ENCODE measurements around the gene NCKAP5. TPM values are rescaled to one million over a fixed set of nuclear protein-coding genes. Genes with fewer than 3 reads are reported as not detected.

The NCKAP5 gene
- total RNA-seq, 1 experiment from 2014 or later, result not detected

DNA sequence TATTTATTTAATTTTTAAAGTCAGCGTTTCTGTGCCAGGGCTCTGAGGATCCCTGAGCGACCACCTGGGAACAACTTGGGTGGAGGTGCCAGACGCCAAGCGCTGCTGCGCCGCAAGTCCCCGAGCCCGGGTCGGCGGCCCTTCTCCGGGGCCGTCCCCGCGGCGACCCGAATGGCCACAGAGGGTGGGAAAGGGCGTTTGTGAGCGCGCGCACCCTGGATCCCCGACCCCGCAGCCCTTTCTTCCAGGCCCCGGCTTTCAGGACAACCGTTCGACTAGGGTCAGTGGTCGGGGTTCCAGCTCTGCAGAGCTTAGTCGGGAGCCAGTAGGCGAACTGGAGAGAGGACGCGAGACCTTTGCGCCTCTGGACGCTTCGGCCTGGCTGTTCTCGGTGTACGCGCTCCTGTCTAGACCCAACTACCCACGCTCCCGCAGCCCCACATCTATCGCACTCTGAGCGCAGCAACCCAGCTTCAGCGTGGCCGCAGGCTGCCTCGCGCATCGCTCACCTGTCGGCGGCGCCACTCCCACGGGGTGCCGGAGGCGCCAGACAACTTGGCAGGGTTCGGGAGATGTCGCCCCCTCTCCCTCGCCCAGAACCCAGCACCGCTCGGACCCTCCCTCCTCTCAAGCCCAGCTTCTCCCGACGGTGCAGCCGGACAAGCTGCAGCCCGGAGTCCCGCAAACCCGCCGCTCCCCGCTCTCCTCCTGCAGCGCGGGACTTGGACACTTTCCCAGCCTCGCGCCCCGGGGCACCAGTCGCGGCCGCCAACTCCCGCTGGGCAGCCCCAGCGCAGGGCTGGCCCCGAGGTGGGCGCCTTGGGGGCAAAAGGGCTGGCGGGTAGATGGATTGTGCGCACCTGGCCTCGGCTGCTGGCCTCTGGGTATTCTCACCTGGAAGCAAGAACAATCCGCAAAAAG, 899.0 kb downstream of the NCKAP5 start:
- DNase-seq (ENCODE audit: low spot score), result no peak

DNA sequence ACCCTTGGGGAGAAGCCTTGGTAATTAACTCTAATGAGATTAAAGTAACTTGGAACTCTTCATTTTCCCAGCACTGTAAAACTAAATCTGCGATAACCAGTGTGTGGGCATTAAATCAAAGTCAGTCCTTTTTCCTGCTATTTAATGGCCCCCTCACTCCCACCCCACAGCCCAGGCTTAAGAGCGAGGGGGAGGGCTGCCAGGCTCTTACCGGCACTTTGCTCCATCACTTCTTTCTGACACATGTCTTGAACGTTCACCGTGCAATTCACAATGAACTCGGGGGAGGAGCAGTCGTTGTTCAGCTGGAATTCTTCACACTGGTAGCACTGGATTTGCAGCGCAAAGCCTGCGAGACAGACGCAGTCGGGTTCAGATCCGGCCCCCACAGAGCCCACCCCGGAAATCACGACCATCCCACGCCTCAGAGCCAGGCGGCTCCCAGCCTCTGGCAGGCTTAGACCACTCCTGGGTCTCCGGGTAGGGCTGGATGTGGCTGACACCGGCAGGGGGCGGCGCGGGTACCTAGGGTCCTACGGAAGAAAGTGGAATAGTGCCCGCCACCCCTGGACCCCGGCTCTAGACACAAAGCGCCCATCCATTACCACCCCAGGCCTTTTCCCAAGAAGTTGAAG, 900.0 kb downstream of the NCKAP5 start:
- no peak for DNase-seq (ENCODE audit: low spot score)

DNA sequence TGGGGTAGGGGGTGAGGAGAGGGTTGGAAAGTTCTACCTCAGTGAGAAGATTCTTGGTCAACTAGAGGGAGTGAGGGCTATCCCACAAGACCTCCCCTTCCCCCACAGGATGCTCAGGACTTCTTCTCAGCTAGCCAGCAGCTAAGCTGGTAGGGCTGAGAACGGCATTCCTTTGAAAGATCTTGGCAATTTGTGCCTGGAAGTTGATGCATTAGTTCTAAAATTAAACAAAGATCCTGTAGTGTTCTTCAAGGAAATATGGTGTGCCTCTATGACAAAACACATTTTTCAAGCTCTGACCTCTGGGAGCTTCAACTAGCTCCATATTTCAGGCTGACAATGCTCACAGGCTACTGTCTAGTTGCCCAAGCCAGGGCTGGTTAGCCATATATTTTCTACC, 900.6 kb downstream of the NCKAP5 start:
- no peak for DNase-seq (ENCODE audit: low spot score)

DNA sequence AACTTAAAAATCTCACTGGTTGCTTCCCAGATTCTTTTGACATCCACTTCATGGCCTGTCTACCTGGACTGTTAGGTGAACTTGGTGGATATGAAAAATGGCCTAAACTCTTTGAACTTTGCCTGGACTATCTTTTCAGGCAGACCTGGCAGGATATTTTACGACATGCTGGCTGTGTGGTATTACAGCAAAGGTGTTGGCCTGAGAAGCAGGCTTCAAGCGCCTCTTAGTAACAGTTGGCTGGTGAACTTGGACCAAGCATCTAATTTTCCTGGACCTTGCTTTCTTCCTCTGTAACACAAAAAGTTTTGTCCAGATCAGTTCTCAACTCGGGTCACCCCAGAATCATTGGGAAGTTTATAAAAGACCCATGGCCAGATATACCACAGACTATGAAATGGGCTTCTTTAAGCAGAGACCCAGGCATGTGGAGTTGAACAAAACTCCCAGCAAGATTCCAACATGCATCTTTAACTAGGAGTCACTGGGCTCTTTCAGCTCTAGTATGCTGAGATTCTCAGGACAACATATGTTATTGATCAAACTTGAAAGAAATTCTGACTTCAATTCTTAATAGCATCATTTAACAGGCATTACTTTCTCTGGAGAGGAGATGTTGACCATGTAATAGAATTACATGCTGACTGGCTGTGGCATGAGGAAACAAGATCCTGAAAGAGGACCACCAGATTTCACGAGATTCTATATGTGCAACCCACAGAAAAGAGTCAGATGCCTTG, 902.7 kb downstream of the NCKAP5 start:
- no peak for DNase-seq (ENCODE audit: low spot score)

DNA sequence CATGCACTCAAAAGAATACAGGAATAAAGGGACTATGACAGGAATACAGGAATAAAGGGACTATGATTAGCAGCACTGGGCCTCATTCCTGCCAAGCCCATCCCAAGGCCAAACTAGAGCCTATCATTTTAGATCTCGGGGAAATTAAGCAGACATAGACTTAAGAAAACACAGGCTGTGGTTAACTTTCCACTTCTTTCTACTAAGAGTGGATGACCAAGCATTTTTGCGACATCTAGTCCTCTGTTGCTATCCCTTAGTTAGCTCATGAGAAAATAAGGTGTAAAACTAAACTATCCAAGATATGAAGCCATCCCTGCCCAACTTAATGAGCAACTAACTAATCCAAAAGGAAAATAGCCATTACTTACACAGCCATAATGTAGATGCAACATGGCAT, 904.2 kb downstream of the NCKAP5 start:
- no peak for DNase-seq (ENCODE audit: low spot score)

DNA sequence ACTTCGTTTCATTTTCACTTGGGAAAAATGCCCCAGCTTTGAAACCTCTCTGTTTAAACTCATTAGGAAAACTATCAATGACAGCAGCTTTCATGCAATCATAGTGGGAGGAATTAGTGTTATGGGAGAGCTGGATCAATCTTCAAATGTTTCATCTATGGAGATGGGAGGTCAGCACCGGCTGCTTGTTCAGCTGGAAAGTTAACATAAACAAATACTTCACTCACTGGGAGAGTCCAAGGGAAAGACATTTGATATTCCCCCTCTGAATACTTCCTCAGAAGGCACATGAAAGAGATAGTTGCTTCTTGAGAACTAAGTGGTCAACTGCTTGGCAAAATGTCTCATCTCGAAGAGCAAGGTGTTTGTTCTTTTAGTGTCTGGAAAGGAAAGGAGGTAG, 905.5 kb downstream of the NCKAP5 start:
- DNase-seq (ENCODE audit: low spot score), result no peak

DNA sequence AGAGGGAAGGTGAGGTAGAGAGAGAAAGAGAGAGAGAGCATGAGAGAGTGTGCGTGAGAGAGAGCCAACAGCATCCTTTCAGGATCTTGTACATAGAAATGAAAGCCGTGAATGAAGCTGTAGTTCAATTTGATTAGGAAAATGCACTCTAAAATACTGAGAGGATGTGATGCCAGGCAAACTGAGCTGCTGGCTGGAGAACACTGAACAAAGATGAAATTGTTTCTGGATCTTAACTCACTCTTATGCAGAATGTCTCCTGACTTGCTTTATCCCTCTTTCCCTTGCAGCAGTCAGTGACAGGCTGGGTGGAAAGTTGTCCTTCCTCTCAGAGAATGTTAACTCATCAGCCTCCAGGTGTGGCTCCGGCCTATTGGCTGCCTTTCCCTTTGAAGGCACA, 908.9 kb downstream of the NCKAP5 start:
- DNase-seq (ENCODE audit: low spot score), result no peak

DNA sequence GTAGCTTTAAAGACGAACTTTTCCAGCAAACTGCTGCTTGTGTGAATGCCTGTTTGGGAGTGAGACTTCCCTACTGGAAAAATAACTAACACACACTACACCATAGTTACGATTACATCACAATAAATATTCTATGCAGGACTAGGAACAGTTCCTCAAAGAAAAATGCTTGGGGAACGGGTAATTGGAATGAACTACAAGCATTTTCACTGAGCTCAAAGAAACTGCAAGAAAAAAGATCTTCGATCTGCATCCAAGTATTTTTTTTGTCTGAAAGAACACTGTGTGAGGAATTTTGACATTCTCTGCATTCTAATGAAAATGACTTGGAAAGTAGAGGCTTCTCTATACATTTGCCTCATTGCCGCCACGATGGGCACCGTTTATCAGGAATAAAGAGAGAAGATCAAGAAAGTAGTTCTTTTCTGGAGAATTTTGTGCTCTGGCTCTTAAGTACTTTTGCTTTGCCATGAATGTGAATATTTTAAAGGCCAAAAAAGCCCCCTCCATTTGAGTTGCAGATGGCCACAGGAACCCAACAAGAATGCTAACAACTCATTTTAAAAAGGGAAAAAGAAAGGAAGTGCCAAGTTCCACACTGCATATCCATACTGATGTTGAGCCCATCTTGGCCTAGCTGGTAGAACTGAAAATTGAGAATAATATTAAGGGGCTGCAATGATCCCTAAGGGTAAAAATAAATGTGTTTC, 911.8 kb downstream of the NCKAP5 start:
- no peak for DNase-seq (ENCODE audit: low spot score)

DNA sequence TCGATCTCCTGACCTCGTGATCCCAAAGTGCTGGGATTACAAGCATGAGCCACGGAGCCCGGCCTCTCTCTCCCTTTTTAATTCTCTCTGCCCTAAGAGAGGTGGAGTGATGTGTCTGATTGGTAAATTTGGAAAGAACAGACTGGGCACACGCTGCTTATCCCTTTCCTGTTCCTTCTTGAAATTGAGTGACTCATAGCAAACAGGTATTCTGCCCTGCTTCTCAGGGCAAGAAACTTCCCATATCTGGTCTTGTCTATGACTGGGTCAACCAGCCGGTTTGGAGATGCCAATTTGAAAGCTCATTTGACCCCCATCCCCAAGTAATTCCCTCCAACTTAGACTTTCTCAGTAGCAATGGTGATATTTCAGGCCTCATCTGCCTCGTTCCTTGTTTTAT, 913.3 kb downstream of the NCKAP5 start:
- no peak for DNase-seq (ENCODE audit: low spot score)

DNA sequence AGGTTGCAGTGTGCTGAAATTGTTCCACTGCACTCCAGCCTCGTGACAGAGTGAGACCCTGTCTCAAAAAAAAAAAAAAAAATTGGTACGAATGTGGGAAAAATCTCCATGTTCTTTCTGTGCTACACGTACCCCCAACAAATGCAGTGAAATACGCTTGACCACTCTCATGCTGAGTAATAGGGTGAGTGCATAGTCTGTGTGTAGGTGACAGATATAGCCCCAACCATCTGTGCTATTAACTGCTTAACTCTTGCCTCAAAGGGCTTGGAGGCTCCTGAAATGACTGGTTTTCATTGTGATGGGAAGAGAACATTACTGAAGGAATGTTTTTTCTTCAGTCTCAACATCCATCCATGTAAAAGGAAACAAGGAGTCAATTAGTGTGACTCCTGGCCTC, 913.9 kb downstream of the NCKAP5 start:
- DNase-seq (ENCODE audit: low spot score), result no peak

DNA sequence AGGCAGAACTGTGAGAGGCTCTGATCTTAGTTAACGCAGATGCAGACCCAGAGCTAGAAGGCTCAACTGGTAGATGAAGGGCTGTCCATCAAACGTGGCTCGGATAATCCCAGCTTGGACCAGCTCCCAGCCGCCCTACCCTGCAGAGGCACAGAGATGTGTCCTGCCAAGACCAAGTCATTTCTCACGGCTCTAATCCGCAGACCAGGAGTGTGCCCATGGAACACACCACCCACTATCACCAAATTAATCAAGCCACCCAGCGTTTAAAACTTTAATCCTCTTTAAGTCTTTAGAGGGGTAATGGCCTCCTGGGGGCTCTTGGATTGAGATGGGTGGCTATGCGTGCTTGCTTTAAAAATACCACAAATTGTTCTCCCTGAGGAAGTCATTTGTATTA, 915.8 kb downstream of the NCKAP5 start:
- DNase-seq (ENCODE audit: low spot score), result no peak

DNA sequence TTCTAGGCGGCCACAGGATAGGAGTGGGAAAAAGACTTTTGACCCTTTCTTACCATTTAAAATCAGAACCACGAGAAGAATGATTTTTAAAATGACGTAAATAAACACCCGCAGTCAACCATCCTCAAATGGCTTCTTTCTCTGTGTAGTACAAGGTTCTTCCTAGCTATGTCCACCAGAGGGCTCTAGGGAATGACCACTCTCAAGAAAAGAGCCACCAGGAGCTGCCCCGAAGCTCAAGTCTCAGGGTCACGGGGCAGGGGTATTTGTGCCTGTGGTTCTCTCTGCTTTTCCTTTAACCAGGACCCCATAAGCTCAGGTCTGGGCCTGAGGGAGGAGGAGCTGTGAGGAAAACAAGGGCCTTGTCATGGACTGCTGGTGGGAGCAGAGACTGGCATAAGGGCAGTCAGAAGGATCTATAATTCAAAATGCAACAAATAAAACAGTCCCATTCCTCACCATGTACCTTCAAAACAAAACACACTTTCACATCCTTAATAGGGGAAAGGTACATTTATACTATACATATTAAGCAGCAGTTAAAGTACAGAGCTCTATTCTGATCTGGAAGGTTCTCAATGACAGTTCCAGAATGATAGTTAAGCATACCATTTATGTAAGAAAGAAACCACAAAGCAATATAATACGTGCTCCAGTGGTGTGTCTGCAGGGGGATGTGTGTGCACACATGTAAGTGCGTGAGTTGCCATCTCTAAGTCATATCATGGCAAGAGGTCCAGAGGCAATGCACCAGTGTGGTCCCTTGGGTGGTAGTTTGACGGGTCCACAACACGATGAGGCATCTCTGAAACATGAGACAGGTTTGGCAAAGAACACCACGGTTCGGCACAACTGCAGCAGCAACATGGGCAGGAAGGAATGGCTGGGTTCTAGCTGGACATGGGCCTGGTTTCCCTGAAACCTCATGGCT, 916.9 kb downstream of the NCKAP5 start:
- peak; percentile 58 for DNase-seq (ENCODE audit: low spot score)

DNA sequence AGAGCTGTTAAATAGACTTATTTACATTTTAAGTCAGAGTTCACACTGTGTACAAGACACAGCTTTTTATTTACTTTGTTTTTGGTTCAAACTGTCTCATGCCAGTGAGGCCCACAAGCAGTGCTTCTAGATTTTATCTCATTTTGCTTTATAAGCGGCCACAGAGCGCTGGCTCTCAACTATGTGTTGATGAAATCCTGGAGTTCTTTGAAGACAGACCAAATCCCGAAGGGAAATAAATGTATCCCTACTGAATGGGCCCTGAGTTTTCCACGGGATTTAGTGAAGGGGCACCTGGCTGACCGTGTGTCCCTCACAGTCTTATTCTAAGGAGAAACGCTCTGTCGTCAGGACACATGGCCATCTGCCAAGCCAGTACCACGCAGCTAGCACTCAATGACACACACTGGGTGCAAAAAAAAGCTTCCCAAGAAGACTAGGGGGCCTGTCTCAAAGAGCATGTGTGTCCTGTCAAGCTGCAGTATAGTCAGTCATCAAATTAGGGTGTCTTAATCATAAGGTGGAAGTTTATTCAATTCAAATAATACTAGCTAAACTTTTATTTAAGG, 921.6 kb downstream of the NCKAP5 start:
- no peak for DNase-seq (ENCODE audit: low spot score)

DNA sequence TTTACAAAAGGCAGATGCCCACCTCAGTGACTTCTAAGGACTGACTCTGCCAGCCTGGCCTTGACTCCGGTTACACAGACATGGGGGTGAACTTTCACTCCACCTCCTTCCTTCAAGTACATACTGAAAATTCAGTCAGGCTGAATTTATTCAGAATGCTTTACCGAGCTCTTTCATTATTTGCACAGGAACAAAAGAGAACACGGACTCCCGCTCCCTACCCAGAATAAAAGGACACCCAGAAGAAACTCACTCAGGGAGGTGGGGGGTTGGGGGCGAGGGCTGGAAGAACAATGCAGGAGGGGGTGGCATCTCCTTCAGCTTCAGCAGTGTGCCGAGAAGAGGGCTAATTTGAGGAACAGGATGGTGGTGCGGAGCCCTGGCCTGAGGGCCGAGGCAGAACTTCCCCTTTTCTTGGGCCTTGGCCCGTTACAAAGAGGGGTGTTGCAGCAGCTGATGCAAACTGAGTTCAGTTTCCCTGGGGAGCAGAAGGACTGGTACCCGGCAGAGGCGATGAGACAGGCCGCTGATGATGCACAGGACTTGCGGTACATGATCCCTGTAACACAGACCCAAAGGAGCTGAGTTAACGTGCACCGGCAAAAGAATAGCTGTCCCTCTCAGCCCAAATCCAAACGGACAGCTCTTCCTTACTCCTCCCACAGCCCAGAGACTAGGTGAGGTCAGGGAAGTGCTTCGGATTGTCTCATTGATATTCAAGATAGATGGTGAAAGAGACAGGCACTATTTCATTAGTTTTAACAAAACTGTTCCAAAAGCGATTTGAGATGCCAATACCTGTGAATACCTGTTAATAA, 922.3 kb downstream of the NCKAP5 start:
- DNase-seq (ENCODE audit: low spot score), result no peak

DNA sequence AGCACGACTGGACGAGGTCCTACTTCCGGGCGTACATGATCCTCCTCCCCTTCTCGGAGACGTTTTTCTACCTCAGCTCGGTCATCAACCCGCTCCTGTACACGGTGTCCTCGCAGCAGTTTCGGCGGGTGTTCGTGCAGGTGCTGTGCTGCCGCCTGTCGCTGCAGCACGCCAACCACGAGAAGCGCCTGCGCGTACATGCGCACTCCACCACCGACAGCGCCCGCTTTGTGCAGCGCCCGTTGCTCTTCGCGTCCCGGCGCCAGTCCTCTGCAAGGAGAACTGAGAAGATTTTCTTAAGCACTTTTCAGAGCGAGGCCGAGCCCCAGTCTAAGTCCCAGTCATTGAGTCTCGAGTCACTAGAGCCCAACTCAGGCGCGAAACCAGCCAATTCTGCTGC, 923.1 kb downstream of the NCKAP5 start:
- DNase-seq (ENCODE audit: low spot score), result no peak

DNA sequence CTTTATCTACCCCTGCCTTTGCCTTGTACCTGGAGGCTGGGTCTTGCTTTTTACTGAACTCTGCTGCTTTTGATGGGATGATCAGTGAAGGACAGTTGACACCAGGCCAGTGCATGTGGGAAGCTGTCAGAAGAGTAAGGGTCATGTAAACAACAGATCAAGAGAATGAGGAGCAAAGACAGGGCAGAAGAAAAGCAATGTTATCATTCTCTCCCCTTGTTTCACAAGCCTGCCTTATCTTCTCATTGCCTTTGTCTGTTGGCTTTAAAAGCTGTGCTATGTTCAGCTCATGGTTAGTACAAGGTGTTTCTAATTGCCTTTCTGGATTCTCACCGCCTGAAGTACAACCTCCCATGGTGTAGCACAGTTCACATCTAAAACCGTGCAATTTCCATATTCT, 925.8 kb downstream of the NCKAP5 start:
- no peak for DNase-seq (ENCODE audit: low spot score)

DNA sequence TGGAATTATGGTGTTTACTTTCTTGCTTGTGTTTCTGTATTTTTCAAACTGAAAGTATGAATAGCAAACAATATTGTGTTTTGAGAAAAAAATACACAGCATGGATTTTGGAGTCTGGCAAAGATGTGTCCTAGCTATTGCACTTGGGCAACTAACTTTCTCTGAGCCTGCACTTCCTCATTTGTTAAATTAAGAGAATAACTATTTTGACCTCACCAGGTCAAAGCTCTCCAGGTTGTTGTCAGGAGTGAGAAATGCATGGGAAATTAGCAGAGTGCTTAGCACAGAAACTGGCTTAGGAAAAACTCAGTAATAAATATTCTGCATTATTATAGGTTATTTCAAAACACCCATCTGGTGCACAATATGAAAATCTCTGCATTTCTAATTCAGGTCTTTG, 926.4 kb downstream of the NCKAP5 start:
- DNase-seq (ENCODE audit: low spot score), result no peak

DNA sequence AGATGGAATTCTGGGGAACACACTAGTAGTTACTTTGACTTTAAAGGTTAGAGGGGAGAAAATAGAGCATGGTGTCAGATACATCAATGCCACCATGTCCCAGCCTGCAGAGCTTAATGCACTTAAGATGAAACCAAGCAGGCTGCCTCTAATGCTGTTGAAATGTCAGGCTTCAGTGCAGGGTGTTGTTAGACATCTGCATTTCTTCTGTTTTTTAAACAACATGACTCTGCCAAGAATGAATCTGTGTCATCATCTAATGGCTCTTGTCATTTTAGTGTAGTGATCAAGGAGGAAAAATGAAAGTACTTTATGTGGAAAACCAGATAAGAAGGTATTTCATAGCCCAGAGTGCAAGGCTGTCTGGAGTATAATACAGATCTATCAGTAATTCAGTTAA, 928.1 kb downstream of the NCKAP5 start:
- no peak for DNase-seq (ENCODE audit: low spot score)

DNA sequence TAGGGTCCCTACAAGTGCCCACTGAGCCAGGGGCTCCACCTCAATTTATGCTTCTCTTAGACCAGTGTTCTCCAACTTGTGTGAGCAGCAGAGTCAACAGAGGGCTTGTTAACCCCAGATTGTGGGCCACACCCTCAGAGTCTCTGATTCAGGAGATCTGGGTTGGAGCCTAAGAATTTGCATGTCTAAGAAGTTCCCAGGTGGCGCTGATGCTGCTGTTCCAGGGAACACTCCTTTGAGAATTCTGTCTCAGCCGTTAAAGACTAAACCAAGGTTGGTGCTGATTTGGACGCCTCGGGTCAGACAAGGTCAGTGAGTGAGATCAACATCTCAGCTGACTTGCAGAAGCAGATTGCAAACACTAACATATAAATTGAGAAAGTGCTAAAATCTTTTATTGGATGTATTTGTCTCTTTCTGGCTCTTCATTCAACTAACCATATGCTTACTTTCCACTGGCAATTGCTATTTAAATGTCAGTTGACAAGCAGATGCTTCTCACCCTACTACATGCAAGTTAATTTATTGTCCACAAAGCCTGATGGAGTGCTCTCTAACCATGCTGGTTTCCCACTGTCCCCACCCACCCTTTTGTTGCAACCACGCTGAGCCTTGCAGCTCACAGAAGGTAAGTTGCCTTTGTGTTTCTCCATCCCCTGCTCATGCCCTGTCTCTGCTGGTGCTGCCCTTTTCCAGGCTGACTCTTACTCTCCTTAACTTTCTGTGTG, 929.8 kb downstream of the NCKAP5 start:
- no peak for DNase-seq (ENCODE audit: low spot score)
